PC-9 (cell line): ENCODE measurements around the gene MAP3K19. TPM values are rescaled to one million over a fixed set of nuclear protein-coding genes. Genes with fewer than 3 reads are reported as not detected.

Experiments
- BruUV-seq: library from RNA; stranded (reverse); fragments of 400-500 nt; replicated peaks from 2 replicates; lab custom pipeline; 2021; lab: Mats Ljungman, UMichigan
- CTCF ChIA-PET: fragments of 300-600 bp; sonication (Branson Sonifier 250); formaldehyde crosslinking; loops from one replicate; lab custom pipeline; 2022; ENCODE audit warnings: antibody characterized with exemption; lab: Charles Lee
- POLR2A ChIA-PET: fragments of 300-600 bp; sonication (Branson Sonifier 250); formaldehyde crosslinking; loops from one replicate; lab custom pipeline; 2022; ENCODE audit warnings: antibody characterized with exemption; ENCODE audit not compliant: unreplicated experiment; lab: Charles Lee
- DNase-seq, 2 experiments: peaks; one replicate each; pipeline versions ENCODE4 v3.0.0 to v3.0.0-alpha.2; 2015 to 2022; ENCODE audit warnings: mixed read lengths in 1 of 2
- H2AFZ ChIP-seq: fragments of 200-600 bp; sonication (generic); 2 replicates; pipeline ENCODE4 v1.8.1; 2017; ENCODE audit warnings: antibody characterized with exemption
- H3F3A ChIP-seq: fragments of 200-600 bp; sonication (generic); 2 replicates; pipeline ENCODE4 v1.8.1; 2017; ENCODE audit warnings: antibody characterized with exemption, mild to moderate bottlenecking, low read depth; ENCODE audit not compliant: insufficient read depth
- H3K27ac ChIP-seq: fragments of 200-600 bp; sonication (generic); 2 replicates; pipeline ENCODE4 v1.6.1; 2016; ENCODE audit warnings: mixed run types
- H3K27me3 ChIP-seq: fragments of 200-600 bp; sonication (generic); 2 replicates; pipeline ENCODE4 v1.6.1; 2016; ENCODE audit warnings: low read depth, mixed run types; ENCODE audit not compliant: insufficient read depth
- H3K36me3 ChIP-seq: fragments of 200-600 bp; sonication (generic); 2 replicates; pipeline ENCODE4 v1.6.1; 2016; ENCODE audit warnings: low read depth, mixed run types
- H3K4me1 ChIP-seq: fragments of 200-600 bp; sonication (generic); replicated peaks from 2 replicates; pipeline ENCODE4 v1.6.1; 2016; ENCODE audit warnings: mixed run types; ENCODE audit not compliant: insufficient read depth
- H3K4me2 ChIP-seq: fragments of 200-600 bp; sonication (generic); 2 replicates; pipeline ENCODE4 v1.6.1; 2017; ENCODE audit warnings: mixed run types
- H3K4me3 ChIP-seq: fragments of 200-600 bp; sonication (generic); 2 replicates; pipeline ENCODE4 v1.6.1; 2016; ENCODE audit warnings: mixed run types
- H3K79me2 ChIP-seq: fragments of 200-600 bp; sonication (generic); 2 replicates; pipeline ENCODE4 v1.6.1; 2017; ENCODE audit warnings: low read depth, mixed run types
- H3K9me2 ChIP-seq: fragments of 200-600 bp; sonication (generic); 2 replicates; pipeline ENCODE4 v1.8.1; 2017; ENCODE audit warnings: mild to moderate bottlenecking; ENCODE audit not compliant: insufficient read depth
- H3K9me3 ChIP-seq: fragments of 200-600 bp; sonication (generic); 2 replicates; pipeline ENCODE4 v1.8.1; 2016; ENCODE audit warnings: low read depth; ENCODE audit not compliant: insufficient read depth
- H4K20me1 ChIP-seq: fragments of 200-600 bp; sonication (generic); 2 replicates; pipeline ENCODE4 v1.8.1; 2017; ENCODE audit not compliant: insufficient read depth
- EZH2 ChIP-seq: fragments of 200-600 bp; sonication (generic); IDR thresholded peaks from 2 replicates; pipeline ENCODE4 v1.8.0; 2017; ENCODE audit warnings: antibody characterized with exemption, low read depth
- intact Hi-C: fragments of 100-400 bp; cut with micrococcal nuclease; formaldehyde crosslinking; loops from one replicate; pipeline ENCODE4 v1.10.0; 2022; ENCODE audit not compliant: unreplicated experiment
- total RNA-seq: library from RNA; stranded (reverse); gene quantifications from 2 replicates; pipeline ENCODE4 v1.2.3, GENCODE V29; 2021
- TF ChIP-seq, protein P1 (sequence below): fragments of 200-600 bp; sonication (generic); conservative IDR thresholded peaks from 2 replicates; pipeline ENCODE4 v1.6.1; 2017; ENCODE audit warnings: mixed run types, antibody characterized with exemption, mild to moderate bottlenecking, moderate library complexity

MAP3K19 gene
- total RNA-seq, 1 experiment from 2014 or later: not detected

DNA sequence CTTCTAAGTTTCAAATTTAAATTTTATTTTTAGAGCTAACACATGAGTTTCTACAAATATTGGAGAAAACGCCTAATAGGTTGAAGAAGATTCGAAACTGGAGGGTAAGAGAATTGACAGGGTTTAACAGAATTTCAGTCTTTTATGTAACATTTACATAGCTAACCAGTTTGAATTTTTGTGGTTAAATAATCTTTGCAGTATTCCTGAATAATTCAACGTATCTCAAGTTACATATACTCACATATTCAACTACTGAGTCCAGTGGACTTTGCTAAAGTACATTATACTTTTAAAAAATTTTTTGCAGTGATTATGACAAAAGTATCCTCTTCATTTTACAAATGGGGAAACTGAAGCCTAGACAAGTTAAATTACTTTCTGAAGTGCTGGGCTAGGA is 94.6 kb downstream of the MAP3K19 start:
- H3F3A ChIP-seq: peaks cover 6% of the 10 kb centered on the region; the same call in 1 of the 2 replicates
- H3K9me3 ChIP-seq: no peaks in the 10 kb centered on the region
- ChIA-PET CTCF (no interaction called here), POLR2A (no interaction called here)
- no peak overlapping the region for H3K27ac ChIP-seq
- intact Hi-C loops: no loop called here
- H3K4me3 ChIP-seq: no peak overlapping the region
- TF ChIP-seq EZH2: no peak
- TF ChIP-seq, protein P1, sequence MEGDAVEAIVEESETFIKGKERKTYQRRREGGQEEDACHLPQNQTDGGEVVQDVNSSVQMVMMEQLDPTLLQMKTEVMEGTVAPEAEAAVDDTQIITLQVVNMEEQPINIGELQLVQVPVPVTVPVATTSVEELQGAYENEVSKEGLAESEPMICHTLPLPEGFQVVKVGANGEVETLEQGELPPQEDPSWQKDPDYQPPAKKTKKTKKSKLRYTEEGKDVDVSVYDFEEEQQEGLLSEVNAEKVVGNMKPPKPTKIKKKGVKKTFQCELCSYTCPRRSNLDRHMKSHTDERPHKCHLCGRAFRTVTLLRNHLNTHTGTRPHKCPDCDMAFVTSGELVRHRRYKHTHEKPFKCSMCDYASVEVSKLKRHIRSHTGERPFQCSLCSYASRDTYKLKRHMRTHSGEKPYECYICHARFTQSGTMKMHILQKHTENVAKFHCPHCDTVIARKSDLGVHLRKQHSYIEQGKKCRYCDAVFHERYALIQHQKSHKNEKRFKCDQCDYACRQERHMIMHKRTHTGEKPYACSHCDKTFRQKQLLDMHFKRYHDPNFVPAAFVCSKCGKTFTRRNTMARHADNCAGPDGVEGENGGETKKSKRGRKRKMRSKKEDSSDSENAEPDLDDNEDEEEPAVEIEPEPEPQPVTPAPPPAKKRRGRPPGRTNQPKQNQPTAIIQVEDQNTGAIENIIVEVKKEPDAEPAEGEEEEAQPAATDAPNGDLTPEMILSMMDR: no peak
- H3K9me2 ChIP-seq: no peaks in the 10 kb centered on the region
- no peak for DNase-seq
- no peak overlapping the region for H3K4me2 ChIP-seq
- H3K79me2 ChIP-seq: no peaks in the 10 kb centered on the region
- no TSS peak for BruUV-seq
- H3K4me1 ChIP-seq: no peaks in the 10 kb centered on the region
- no peaks in the 10 kb centered on the region for H3K27me3 ChIP-seq
- H2AFZ ChIP-seq: no peak overlapping the region
- peaks cover 27% of the 10 kb centered on the region for H3K36me3 ChIP-seq
- peaks cover 22% of the 10 kb centered on the region; the same call in 1 of the 2 replicates for H4K20me1 ChIP-seq

DNA sequence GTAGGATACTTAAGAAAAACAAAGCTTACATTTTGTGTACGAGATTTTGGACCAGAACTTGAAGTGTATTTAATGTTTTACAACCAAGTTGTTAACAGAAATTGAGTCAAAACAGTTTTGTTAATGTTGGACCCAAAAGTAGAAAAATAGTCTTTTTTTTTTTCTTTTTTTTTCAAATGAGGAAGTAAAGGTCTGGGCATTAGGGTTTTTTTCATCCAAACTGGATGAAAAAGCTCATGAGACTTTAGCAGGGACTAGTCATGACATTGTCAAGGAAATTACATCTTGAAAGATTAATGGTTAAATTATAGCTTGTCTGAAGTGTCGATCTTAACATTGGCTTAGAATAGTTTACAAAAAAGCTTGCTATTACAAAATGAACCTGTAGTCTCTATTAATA is 96.4 kb downstream of the MAP3K19 start:
- H3F3A ChIP-seq: 0 out of 2 replicates have a peak, but pooled peaks cover 6% of the 10 kb centered on the region
- TF ChIP-seq, protein P1: no peak
- no peak for TF ChIP-seq EZH2
- H3K9me2 ChIP-seq: no peaks in the 10 kb centered on the region
- H3K4me3 ChIP-seq: no peak overlapping the region
- H2AFZ ChIP-seq: no peak overlapping the region
- H3K4me2 ChIP-seq: no peak overlapping the region
- intact Hi-C loops: no loop called here
- no peak for DNase-seq
- H3K36me3 ChIP-seq: peaks cover 30% of the 10 kb centered on the region
- BruUV-seq: no TSS peak
- ChIA-PET POLR2A (no interaction called here), CTCF (no interaction called here)
- no peaks in the 10 kb centered on the region for H3K9me3 ChIP-seq
- no peaks in the 10 kb centered on the region for H3K79me2 ChIP-seq
- H3K27me3 ChIP-seq: no peaks in the 10 kb centered on the region
- no peaks in the 10 kb centered on the region for H3K4me1 ChIP-seq
- peaks cover 29% of the 10 kb centered on the region for H4K20me1 ChIP-seq
- H3K27ac ChIP-seq: no peak overlapping the region

DNA sequence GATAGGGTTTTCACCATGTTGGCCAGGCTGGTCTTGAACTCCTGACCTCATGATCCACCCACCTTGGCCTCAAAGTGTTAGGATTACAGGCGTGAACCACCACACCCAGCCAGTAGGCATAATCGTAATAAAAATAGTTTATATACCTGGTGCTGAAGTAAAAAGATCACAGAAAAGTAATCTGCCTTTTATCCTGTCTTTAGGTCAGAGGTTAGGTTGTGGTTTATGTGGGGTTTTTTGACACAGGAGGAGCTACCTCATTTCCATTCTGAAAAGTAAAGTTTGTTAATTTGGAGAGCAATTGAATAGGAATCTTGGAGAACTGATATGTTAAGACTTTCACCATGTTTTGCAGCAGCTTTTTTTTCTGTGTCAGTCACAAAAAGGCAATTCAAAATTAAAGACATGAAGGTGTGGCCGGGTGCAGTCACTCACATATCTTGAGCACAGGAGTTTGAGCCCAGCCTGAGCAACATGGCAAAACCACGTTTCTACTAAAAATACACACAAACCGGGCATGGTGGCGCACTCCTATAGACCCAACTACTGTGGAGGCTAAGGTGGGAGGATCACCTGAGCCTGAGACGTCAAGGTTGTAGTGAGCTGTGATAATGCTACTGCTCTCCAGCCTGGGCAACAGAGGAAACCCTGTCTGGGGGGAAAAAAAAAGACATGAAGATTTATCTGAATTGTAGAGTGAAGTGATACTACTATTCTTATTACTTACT is 97.1 kb downstream of the MAP3K19 start:
- ChIA-PET POLR2A (no interaction called here), CTCF (no interaction called here)
- BruUV-seq: no TSS peak
- Histone ChIP-seq H3K27ac (no peak overlapping the region), H3K4me2 (no peak overlapping the region), H4K20me1 (peaks cover 30% of the 10 kb centered on the region), H3K79me2 (no peaks in the 10 kb centered on the region), H3K4me1 (no peaks in the 10 kb centered on the region), H3K36me3 (peaks cover 30% of the 10 kb centered on the region), H2AFZ (no peak overlapping the region), H3F3A (0 out of 2 replicates have a peak, but pooled peaks cover 6% of the 10 kb centered on the region), H3K9me3 (no peaks in the 10 kb centered on the region), H3K9me2 (no peaks in the 10 kb centered on the region), H3K27me3 (no peaks in the 10 kb centered on the region), H3K4me3 (no peak overlapping the region)
- TF ChIP-seq EZH2: no peak
- TF ChIP-seq, protein P1: no peak
- intact Hi-C loops: no loop called here
- no peak for DNase-seq
